ENCODE data around the gene SLC35F6. TPM values are rescaled to one million over a fixed set of nuclear protein-coding genes. Genes with fewer than 3 reads are reported as not detected.
A peak's percentile ranks its signal among the peaks of the same experiment; 100 is the strongest.
"Not testable (repeated sequence)": the region's sequence is repeated elsewhere in the genome, so short reads cannot be mapped to it uniquely, and the experiment has no call there.

Gene SLC35F6
- total RNA-seq, 1 donor from 2014 or later, result 17.5 TPM

GRCh38 chr2:26754972-26755670 is 9.0 kb upstream of the SLC35F6 start:
- no peak for DNase-seq (ENCODE audit: low spot score in 2 of 2)
- FAIRE-seq, result no peak

GRCh38 chr2:26756337-26756736 is 7.7 kb upstream of the SLC35F6 start:
- FAIRE-seq (no peak), DNase-seq (ENCODE audit: low spot score in 2 of 2) (no peak)

- FAIRE-seq (no peak), DNase-seq (ENCODE audit: low spot score in 2 of 2) (no peak)
Observed at GRCh38 chr2:26757873-26758789, 6.0 kb upstream of the SLC35F6 start.

GRCh38 chr2:26758790-26759321 is 5.2 kb upstream of the SLC35F6 start:
- no peak for FAIRE-seq

GRCh38 chr2:26759845-26760244 is 4.2 kb upstream of the SLC35F6 start:
- no peak for FAIRE-seq
- no peak for DNase-seq (ENCODE audit: low spot score in 2 of 2)

More at GRCh38 chr2:26758790-26759321, 5.2 kb upstream of the SLC35F6 start:
- no peak for DNase-seq (ENCODE audit: low spot score in 2 of 2)

- FAIRE-seq; DNase-seq (ENCODE audit: low spot score in 2 of 2): not testable (repeated sequence)
Observed at GRCh38 chr2:26760991-26761390, 3.1 kb upstream of the SLC35F6 start.

GRCh38 chr2:26763019-26763418 is 1.1 kb upstream of the SLC35F6 start:
- FAIRE-seq (no peak), DNase-seq (ENCODE audit: low spot score in 2 of 2) (no peak)

GRCh38 chr2:26764906-26765305 is 822 bp downstream of the SLC35F6 start:
- DNase-seq (ENCODE audit: low spot score in 2 of 2) (no peak), FAIRE-seq (no peak)

- FAIRE-seq, result no peak
Observed at GRCh38 chr2:26765475-26766200, 1.6 kb downstream of the SLC35F6 start.

GRCh38 chr2:26767129-26767528 is 3.0 kb downstream of the SLC35F6 start:
- FAIRE-seq, result no peak
- no peak for DNase-seq (ENCODE audit: low spot score in 2 of 2)

More at GRCh38 chr2:26765475-26766200, 1.6 kb downstream of the SLC35F6 start:
- DNase-seq (ENCODE audit: low spot score in 2 of 2), result no peak

- FAIRE-seq, result no peak
- DNase-seq (ENCODE audit: low spot score in 2 of 2), result no peak
Observed at GRCh38 chr2:26767894-26768487, 3.9 kb downstream of the SLC35F6 start.

- no peak for FAIRE-seq
- no peak for DNase-seq (ENCODE audit: low spot score in 2 of 2)
Observed at GRCh38 chr2:26768759-26769088, 4.6 kb downstream of the SLC35F6 start.

GRCh38 chr2:26769089-26769761 is 5.1 kb downstream of the SLC35F6 start:
- FAIRE-seq (no peak), DNase-seq (ENCODE audit: low spot score in 2 of 2) (peak in 1 of 2 donors; percentile 54)

GRCh38 chr2:26770986-26771586 is 7.0 kb downstream of the SLC35F6 start:
- DNase-seq (ENCODE audit: low spot score in 2 of 2), result peak in 1 of 2 donors; percentile 43
- no peak for FAIRE-seq

GRCh38 chr2:26772064-26773001 is 8.2 kb downstream of the SLC35F6 start:
- DNase-seq (ENCODE audit: low spot score in 2 of 2) (peak; percentile 44 to 50), FAIRE-seq (no peak)

GRCh38 chr2:26776195-26776800 is 12.2 kb downstream of the SLC35F6 start:
- FAIRE-seq (no peak), DNase-seq (ENCODE audit: low spot score in 2 of 2) (no peak)

- no peak for DNase-seq (ENCODE audit: low spot score in 2 of 2)
- no peak for FAIRE-seq
Observed at GRCh38 chr2:26778098-26778497, 14.0 kb downstream of the SLC35F6 start.

GRCh38 chr2:26778507-26778906 is 14.4 kb downstream of the SLC35F6 start:
- no peak for FAIRE-seq
- DNase-seq (ENCODE audit: low spot score in 2 of 2), result no peak
